Effector CD4-positive, alpha-beta T cell (primary cell): ENCODE results near the gene LRRC2.
A peak's percentile ranks its signal among the peaks of the same experiment; 100 is the strongest.
"Not testable (repeated sequence)": the region's sequence is repeated elsewhere in the genome, so short reads cannot be mapped to it uniquely, and the experiment has no call there.

ENCODE experiments used
- DNase-seq: peaks from one replicate; pipeline ENCODE4 v3.0.0-alpha.2; 2020

Gene LRRC2

DNA sequence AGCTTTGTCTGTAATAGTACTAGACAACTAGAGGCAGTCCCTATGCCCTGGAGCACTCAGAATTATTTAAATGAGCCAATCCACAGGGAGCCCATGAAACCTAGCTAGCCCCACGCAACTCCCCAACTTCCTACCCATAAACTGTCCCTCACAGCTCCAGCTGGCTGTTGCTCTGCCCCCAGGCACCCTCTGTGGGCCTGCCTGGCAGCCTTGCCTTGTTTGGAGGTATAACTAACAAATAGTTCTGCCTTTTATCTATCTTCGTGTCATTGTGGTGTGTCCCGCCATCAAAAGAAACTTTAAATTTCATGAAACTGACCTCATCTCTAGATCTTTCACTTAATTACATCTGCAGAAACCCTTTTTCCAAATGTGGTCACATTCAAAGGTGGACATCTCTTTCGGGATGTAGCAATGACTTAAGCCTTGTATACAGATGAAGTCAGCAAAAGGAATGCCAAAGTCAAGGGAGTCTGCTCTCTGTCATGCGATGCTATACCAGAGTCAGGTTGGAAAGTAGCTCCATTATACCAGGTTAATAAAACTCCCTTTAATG lies 70.1 kb downstream of the LRRC2 start:
- DNase-seq, result no peak

DNA sequence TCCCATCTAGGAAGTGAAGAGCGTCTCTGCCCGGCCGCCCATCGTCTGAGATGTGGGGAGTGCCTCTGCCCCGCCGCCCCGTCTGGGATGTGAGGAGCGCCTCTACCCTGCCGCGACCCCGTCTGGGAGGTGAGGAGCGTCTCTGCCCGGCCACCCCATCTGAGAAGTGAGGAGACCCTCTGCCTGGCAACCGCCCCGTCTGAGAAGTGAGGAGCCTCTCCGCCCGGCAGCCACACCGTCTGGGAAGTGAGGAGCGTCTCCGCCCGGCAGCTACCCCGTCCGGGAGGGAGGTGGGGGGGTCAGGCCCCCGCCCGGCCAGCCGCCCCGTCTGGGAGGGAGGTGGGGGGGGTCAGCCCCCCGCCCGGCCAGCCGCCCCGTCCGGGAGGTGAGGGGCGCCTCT lies 71.6 kb downstream of the LRRC2 start:
- DNase-seq, result not testable (repeated sequence)

DNA sequence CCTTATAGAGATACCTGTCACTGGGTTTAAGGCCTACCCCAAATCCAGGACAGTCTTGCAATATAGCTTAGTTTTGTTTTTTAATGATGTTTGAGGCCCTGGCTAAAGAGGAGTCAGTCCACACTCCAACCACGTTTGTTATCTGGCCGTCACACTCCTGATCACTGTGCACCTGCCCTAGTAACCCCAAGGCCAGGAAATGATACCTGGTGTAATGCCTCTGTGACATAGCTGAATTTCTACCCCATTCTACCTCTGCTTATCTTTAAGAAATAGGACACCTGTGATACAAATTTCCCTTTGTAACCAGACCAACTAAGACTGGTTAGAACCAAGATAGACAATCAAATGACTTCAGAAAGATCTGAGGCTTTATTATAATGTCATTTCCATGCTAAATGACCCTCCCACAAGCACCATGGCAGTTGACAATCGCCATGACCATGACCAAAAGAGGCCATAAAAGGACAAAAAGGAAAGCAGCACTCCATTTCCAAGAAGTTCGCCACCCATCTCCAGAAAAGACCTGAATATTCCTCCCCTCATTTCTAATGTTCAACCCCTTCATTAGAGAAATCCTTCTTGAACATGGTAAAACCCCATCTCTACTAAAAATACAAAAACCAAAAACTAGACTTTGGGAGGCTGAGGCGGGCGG lies 73.1 kb downstream of the LRRC2 start:
- no peak for DNase-seq

DNA sequence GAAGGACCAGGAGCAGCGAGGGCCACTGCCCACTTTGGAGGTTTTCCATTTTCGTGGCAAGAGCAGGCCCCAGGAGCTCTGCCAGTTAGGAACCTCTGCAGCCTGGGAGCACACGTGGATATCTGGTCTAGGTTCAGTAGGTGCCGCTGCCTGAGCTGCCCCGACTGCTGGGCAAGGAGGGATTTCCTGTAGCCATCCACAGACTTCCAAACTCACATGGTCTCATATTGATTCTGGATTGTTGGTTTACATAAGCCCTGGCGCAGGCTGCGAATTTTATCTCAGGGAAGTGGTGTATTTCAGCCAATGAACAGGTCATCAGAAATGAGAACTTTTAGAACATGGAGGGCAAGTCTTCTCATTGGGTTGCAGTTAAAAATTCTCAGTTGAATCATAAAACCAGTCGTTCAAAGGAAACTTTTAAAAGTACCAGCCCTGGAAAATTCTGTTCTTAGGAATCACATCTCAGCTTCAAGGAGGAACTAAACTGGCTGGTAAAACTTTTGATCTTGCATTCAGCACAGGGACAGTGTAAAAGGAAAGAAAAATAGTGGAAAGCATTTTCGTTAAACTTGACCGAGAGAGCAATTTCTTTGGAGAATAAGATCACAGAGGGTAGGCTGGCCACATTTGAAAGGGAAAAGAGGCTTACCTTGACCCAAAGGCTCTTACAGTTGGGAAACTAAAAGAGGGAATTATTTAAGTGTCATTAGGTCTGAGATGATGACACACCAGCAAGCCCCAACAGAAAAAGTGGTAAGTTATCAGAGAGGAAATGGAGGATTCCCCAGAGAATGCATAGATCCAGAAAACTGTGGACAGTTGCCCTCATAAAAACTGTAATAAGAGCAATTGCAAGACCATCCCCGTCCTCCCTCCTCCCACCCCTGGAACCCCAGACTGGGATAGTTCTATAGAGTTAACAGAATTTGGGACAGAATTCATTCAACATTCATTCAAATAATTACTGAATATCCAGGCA lies 74.7 kb downstream of the LRRC2 start:
- no peak for DNase-seq

DNA sequence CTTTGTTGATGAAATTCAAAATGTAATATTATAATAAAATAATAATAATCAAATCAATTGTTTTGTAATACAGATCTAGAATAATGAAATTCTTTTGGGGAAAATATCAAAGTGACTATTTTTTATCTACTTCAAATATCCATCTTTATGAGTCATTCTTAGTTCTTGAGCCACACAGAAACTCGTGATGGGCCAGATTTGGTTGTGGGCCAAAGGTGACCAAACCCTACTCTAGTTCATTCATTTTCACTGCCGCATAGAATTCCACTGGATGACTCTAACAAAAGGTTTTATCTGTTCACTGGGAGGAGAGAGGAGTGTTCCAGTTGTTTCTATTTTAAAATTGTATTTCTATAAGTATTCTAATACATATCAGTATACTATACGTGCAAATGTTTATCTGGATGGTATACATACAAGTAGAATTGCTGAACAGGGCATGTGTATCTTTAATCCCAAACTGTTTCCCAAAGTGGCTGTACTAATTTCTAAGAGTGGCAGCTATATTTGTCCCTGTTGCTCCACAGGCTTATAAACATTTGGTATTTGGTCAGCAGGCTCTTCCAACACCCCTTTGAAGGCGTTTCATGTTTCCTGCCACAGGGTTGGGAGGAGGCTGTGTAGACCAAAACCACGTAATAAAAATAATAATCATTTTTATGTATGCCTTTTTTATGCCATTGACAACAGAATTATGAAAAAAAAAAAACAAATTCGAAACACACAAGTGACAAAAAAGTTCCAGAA lies 75.6 kb downstream of the LRRC2 start:
- DNase-seq, result no peak

DNA sequence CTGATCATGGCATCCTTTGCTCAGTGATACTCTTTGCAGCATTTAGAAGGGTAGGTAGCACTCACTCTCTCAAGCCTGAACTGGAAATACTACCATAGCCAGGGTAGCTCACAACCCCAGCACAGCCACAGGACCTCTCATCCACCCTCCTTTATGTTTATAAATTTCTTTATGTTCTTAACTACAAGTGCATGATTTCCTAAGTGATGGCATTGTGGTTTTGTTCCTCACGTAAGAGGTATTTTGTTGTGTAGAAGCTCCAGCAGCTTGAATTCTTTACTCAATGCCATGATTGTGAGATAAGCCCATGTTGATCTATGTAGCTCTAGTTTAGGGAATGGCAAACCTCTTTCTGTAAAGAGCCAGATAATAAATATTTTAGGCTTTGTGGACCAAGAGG lies 76.2 kb downstream of the LRRC2 start:
- no peak for DNase-seq

DNA sequence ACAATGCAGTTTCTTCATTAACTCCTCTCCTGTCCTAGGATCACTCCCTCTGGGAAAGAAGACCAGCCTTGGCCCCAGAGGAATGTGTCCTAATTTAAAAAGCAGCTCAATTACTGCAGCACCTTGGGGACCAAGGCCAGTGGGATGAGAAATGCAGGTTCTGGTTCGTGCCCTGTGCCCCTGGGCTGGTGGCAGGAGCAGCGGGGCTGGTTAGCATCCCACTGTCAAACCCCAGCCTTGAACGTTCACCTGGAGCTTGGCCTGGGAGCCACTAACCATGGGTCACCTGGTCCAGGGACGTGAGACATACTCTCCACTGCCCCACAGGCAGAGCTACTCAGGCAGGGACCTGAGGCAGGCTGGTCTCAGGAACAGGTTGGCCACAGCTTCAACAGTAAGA lies 76.7 kb downstream of the LRRC2 start:
- no peak for DNase-seq

DNA sequence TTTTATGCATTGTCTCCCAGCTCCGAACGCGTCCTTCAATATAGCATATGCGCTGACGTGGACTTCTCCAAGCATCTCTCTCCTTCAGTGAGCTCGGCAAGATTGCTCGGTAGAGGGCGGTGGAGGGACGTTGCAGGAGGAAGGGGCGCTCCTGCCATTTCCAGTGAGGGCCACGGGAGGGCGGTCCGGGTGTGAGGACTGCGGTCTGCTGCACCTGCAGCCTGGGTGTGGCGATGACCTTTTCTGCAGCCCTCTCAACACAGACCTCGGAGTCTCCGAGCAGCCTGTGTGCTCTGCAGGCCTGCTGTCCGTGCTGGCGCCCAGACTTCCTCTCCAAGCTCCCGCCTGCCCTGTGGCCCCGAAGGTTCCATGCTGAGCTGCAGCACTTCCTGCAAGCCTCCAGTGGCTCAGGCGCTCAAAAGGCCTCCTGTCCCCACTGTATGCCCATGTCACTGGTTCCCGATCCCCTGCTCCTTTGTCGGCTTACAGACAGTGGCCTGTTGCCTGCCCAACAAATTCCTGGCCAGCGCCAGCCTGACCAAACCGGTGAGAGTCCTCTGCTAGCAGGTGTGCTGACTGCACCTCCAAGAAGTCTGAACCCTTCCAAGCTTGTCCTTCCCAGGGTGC lies 77.3 kb downstream of the LRRC2 start:
- peak; percentile 90 for DNase-seq

DNA sequence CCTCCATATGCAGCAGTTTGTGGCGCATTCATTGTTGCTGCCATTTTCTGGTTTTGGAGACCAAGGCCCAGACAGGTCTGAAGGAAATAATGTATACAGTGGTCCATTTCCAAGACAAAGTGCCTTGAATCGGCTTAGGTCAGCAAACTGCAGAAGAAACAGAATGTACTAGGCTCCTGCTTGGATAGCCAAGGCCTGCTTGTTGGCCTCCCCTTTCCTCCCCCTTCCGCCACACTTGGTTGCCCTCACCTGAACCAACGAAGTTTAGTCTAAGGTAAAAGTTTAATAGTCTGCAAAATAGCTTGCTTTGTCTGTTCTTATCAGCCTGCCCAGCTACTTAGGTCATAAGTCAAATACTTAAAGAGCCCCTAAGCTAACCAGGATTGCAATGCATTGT lies 80.3 kb downstream of the LRRC2 start:
- DNase-seq, result no peak

DNA sequence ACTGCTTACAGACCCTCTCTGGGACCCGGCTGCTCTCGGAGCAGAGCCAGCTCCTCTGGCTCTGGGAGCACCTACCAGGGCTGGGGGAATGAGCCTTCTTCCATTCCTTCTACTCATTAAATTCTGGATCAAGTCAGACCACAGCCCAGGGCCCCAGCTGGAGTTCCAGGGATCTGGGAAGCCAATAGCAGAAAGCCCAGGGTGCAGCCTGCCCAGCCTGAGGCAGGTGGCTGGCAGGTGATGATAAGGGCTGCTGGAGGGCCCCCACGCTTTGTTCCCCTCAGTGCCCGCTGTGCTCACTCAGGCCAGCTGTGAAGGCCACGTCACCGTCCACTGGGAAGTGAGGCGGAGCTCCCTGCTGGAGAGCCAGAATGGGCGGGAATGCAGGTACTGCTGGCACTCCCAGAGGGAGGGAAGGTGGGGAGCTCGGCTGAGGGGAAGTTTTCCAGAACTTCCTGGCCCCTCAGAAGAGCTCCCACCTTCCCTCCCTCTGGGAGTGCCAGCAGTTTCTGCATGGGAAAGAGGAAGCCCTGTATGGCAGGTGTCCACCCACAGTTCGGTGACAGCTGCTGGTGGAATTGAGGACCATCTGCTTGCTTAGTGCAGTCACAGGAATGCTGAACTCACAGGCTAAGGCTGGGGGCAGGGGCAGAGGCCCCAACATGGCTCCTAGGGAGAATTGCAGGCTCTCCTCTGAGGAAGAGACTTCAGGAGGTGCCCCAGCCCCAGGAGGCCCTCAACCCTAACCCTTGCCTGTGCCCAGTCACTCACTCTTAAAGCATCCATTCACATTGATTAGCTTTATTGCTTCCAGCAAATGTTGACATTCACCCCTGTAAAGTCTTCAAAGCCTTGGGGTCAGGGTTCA lies 81.0 kb downstream of the LRRC2 start:
- no peak for DNase-seq

DNA sequence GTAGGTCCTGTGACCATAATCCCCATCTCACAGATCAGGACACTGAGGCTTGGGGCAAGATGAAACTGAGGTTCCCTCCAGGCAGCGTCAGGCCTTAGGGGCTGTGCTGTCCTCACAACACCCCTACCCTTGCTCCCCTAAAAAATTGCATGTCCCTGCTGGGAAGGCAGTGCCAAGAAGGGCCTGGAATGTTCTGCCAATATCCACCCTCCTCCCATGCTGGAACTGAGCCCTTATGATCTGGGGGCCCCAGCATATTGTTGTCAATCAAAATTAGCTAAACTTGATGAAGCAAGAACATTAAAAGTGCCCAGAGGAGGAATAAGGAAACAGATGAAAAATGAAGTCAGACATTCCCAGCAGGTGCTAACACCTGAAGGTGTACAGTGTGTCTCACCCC lies 81.7 kb downstream of the LRRC2 start:
- DNase-seq, result no peak

DNA sequence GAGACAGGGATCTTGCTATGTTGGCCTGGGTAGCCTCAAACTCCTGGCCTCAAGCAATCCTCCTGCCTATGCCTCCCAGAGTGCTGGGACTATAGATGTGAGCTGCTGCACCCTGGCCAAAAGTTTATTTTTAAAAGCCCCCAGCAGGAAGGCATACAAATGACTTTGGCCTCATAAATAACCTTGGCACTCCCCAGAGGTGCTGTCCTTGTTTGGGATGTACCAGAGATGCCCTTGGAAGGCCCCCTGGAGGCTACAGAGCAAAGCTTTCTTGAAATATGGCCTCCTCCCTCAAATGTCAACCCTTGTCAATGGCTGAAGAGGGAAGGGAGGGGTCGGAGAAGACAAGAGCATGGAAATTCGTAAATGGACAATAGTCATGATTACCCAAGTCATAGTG lies 82.3 kb downstream of the LRRC2 start:
- no peak for DNase-seq

DNA sequence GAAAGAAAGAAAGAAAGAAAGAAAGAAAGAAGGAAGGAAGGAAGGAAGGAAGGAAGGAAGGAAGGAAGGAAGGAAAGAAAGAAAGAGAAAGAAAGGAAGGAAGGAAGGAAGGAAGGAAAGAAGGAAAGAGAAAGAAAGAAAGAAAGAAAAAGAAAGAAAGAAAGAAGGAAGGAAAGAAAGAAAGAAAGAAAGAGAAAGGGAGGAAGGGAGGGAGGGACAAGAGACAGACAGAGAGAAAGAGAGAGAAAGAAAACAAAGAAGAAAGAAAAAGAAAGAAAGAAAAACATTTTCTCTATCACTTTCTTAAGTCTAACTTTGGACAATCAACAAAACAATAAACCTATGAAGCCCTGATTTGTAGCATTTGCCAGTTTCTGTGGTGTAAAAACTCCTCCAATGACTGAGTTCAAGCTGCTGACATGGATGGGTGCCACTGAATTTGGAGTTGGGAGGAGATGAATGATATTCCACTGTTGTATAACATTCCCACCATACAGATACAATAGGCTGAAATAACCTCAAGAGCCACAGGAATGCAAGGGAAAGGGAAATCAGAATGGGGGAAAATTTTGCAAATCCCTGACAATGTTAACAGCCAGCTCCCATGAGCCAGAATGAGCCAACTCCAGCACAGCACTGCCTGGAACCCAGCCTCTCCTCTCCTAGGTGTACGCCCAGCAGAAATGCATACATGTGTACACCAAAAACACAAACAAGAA lies 83.3 kb downstream of the LRRC2 start:
- DNase-seq, result no peak

DNA sequence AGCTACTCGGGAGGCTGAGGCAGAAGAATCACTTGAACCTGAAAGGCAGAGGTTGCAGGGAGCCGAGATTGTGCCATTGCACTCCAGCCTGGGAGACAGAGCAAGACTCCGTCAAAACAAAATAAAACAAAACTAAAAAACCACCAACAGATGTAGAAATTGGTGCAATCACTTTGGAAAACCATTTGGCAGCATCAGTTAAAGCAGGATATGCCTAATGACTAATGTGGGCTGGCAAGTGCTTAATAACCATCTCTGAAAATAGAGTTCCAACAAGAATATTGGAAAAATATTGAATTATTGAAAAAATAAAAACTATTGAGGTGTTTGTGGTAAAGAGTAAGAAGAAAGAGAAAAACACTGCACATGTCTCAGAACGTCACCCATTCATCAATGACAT lies 84.5 kb downstream of the LRRC2 start:
- DNase-seq, result no peak

DNA sequence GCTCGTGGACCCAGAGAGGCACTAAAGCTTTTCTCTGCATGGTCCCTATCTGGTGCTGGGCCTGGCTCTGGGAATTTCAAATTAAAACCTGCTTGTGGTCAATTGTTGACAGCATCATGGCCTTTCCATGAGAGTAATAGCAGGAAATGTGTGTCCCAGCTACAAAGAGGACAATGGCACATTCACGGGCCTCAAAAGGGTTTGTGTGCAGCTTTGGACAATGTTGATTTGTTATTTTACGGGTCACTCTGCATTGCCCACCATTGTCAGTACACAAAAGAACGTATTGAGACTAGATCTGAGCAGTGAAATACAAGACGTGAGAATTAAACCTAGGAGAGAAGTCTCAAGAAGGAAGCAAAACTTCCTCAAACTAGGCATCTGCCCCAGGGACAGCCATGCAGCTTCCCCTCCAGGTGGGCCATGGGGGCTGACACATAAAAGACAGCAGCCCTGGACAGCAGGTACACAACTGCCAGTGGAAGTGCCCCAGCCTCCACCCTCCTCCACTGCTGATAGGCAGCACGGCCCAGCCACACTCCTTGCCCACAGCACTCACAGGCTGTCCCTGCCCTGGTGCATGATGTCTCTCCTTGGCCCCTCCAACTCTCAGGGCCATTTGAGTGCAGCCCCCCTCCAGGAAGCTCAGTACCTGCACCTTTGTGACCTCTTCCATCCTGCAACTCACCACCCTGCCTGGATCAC lies 85.5 kb downstream of the LRRC2 start:
- no peak for DNase-seq

DNA sequence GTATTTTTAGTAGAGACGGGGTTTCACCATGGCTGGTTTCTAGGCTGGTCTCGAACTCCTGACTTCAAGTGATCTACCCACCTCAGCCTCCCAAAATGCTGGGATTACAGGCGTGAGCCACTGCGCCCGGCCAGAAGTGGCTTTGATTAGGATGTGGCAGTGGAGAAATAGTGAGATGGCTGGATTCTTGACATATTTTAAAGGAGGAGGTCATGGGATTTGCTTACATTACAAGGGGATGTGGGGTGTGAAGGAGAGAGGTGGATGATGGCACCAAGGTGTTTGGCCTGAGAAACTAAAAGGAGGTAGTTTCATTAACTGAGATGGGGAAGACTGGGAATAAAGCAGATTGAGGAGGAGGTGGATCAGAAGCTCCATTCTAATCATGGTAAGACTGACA lies 86.4 kb downstream of the LRRC2 start:
- DNase-seq, result no peak

DNA sequence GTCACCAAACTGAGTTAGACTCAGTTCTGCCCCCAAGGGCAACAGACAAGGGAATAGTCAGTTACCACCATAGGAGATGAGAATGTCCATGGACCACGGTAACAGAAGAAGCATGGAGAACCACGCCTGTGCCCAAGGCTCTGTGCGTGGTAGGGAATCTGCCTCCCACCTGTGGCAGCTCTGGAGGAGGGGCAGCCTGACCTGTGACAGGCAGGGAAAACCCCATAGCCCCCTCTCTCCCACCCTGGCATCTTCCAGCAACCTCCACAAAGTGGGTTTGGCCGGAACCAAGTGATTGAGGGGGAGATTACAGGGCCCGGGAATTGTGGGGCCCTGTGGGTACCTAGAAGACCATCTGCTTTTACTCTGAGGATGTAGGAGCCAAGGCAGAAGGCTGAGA lies 87.1 kb downstream of the LRRC2 start:
- DNase-seq, result no peak

DNA sequence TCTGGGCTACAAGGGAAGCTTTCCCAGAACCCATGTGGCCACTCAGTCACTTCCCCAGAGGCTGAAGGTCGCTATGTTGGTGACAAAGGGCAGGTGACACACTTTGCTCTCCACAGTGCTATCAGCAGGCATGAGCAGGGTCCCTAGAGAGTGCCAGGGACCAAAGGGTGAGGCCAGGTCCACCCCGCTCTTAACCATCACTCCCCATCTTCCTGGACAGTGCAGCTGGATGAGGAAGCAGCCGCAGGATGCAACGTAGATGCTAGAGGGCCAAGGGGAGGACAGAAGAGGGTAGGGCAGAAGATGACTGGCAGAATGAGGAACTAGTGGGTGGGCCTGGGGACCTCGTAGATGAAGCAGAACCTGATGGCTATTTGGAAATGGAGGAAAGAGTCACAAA lies 87.8 kb downstream of the LRRC2 start:
- no peak for DNase-seq

DNA sequence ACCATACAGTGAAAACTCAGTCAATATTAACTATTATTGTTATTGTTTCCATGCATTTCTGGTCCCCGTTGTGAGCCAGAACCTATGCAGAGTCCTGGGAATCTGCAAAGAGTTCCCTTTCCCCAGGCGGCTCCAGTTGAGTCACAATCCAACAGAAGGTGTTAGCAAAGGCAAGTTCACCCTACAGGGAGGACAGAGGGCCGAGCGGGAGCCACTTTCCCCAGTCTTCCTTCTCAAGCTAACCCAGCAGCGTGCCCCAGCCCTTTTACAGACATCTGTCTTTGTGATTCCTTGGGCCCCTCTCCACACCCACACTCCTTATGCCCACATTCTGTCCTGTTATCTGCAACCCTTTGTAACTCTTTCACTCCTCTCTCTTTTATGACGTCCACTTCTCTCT lies 88.3 kb downstream of the LRRC2 start:
- DNase-seq, result no peak

DNA sequence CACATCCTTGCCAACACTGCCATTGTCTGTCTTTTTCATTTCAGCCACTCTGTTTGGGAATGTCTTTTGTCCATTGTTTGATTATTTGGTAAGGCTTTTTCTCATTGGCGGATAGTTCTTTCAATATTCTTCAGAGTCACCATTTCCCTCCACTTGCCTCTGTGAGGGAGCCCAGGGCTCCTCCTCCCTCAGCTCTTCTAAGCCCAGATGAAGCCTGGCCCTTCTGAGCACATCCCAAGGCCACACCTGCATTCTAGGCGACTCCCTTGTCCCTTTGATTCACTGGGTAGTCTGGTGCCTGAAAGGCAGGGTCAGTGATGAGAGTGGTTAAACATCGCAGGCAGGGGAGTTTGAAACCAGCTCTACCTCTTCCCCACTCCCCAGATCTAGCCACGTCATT lies 89.0 kb downstream of the LRRC2 start:
- no peak for DNase-seq
